Measurements from ENCODE around the gene CHST15. TPM values are rescaled to one million over a fixed set of nuclear protein-coding genes. Genes with fewer than 3 reads are reported as not detected.

The CHST15 gene
- total and polyA plus RNA-seq, 12 donors: 5.2 to 54.5 (median 29.2) TPM

GRCh38 chr10:124123156-124123555, 29.8 kb upstream of the CHST15 start:
- DNase-seq: no peak
- intact Hi-C loops (cut with DNase I): no loop called here
- Histone ChIP-seq H3K36me3 (replicated peaks in 1 of 2) (no peaks in the 10 kb centered on the region), H3K9me3 (replicated peaks in 1 of 3) (no peaks in the 10 kb centered on the region), H3K4me1 (replicated peaks in 1 of 2) (peaks cover 0 to 5% of the 10 kb centered on the region in 2 donors), H3K27ac (no peak overlapping the region), H3K4me3 (no peak overlapping the region), H3K27me3 (no peaks in the 10 kb centered on the region)
- WGBS, 4 donors: 84 to 96% (median 92%) methylated on average over 8 of the region's 8 CpGs
- TF ChIP-seq POLR2A (IDR thresholded peaks at IDR 0.05) (no peak), CTCF (IDR thresholded peaks at IDR 0.05) (no peak)

DNA sequence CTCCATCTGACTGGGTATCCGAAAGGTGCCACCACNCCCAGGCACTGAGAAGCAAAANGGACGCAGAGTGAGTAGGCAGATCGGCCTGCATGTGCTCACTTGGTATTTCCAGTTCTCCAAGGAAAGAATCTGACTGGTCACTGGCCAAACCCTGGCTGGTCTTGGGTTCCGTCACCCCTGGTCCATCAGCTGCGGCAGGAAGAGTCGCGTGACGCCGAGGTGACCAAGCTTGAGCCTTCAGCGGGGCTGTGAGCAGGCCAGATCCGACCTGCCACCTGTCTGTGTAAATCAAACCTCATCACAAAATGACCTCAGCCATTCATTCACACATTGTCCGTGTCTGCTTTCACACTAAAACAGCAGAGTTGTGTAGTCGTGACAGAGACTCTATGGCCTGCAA, 28.8 kb upstream of the CHST15 start:
- no peaks in the 10 kb centered on the region for H3K9me3 ChIP-seq (replicated peaks in 1 of 3)
- 92 to 93% (median 93%) methylated on average over 10 to 13 of the region's 13 CpGs for WGBS, 4 donors
- TF ChIP-seq POLR2A (IDR thresholded peaks at IDR 0.05) (no peak), CTCF (IDR thresholded peaks at IDR 0.05) (no peak)
- intact Hi-C loops (cut with DNase I): no loop called here
- peaks cover 0 to 5% of the 10 kb centered on the region in 2 donors for H3K4me1 ChIP-seq (replicated peaks in 1 of 2)
- H3K27me3 ChIP-seq: no peaks in the 10 kb centered on the region
- H3K4me3 ChIP-seq: no peak overlapping the region
- no peaks in the 10 kb centered on the region for H3K36me3 ChIP-seq (replicated peaks in 1 of 2)
- DNase-seq: no peak
- H3K27ac ChIP-seq: no peak overlapping the region

DNA sequence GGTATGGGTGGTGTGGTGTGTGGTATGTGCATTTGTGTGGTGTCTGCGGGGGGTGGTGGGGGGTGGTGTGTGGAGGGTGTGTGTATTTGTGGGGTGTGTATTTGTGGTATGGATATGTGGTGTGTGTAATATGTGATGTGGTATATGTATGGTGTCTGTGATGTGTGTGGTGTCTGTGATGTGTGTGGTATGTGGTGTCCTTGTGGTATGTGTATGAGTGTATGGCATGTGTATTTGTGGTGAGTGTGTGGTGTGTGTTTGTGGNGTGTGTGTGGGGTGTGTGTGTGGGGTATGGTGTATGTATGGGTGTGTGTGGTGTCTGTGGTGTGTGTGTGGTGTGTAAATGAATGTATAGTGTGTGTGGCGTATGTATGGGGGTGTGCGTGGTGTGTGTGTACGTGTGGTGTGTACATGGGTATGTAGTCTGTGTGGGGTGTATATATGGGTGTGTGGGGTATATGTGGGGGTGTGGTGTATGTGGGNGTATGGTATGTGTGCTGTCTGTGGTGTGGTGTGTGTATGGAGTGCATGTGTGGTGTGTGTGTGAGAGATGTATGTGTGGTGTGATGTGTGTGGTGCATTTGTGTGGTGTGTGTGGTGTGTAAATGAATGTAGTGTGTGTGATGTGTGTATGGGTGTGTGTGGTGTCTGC, 27.1 kb upstream of the CHST15 start:
- Histone ChIP-seq H3K27me3 (no peaks in the 10 kb centered on the region), H3K36me3 (replicated peaks in 1 of 2) (no peaks in the 10 kb centered on the region), H3K27ac (peak overlapping the region in 1 of 5 donors; percentile 41), H3K4me3 (no peak overlapping the region), H3K9me3 (replicated peaks in 1 of 3) (no peaks in the 10 kb centered on the region), H3K4me1 (replicated peaks in 1 of 2) (peaks cover 0 to 5% of the 10 kb centered on the region in 2 donors)
- no peak for DNase-seq
- WGBS, 4 donors: 70 to 88% (median 86%) methylated on average over 4 of the region's 4 CpGs
- TF ChIP-seq POLR2A (IDR thresholded peaks at IDR 0.05) (no peak), CTCF (IDR thresholded peaks at IDR 0.05) (no peak)
- intact Hi-C loops (cut with DNase I): no loop called here

DNA sequence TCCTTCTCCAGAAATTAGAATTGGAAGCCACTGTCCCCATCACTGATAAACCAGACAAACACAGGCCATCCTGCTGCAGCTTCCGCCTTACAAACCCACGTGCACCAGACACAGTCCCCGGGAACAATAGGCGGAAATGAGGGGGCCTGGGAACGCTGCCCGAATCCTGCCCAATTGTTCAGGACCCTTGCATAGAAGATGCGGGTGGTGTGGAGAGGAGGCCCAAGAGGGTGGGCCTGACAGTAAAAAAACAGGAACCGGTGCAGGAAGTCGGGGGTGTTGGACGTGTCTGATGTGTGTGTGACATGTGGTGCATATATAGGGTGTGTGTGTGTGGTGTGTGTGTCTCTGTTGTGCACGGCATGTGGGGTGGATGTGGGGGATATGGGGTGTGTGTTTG, 26.5 kb upstream of the CHST15 start:
- peaks cover 0 to 5% of the 10 kb centered on the region in 2 donors for H3K4me1 ChIP-seq (replicated peaks in 1 of 2)
- TF ChIP-seq CTCF (IDR thresholded peaks at IDR 0.05) (no peak), POLR2A (IDR thresholded peaks at IDR 0.05) (no peak)
- H3K27me3 ChIP-seq: no peaks in the 10 kb centered on the region
- no peaks in the 10 kb centered on the region for H3K36me3 ChIP-seq (replicated peaks in 1 of 2)
- H3K9me3 ChIP-seq (replicated peaks in 1 of 3): no peaks in the 10 kb centered on the region
- 53 to 62% (median 60%) methylated on average over 11 of the region's 11 CpGs for WGBS, 4 donors
- peak; percentile 36 to 88 (median 57) for DNase-seq
- H3K4me3 ChIP-seq: no peak overlapping the region
- intact Hi-C loops (cut with DNase I): no loop called here
- H3K27ac ChIP-seq: peak overlapping the region in 2 of 5 donors; percentile 38 to 41

Measured in adrenal gland (tissue), 12 donors.